ENCODE measurements around the gene TUBA3E.

The TUBA3E gene

GRCh38 chr2:130198343-130198742 is at the start of gene TUBA3E:
Gene TUBA3E (minus strand): TSS chr2:130198439. CDS start chr2:130198360, 79 bp downstream.
- Histone ChIP-seq H3K27ac (ENCODE audit: extremely low read depth, low read depth, low read length) (no peak within 1 kb of the TSS), H3K4me1 (ENCODE audit: control insufficient read depth, insufficient read depth, low read length) (no peaks in the 10 kb centered on the region), H3K36me3 (ENCODE audit: control insufficient read depth in 2 of 2, insufficient read depth in 1 of 2, low read length in 2 of 2) (no peaks in the 10 kb centered on the region), H3K9me3 (ENCODE audit: control insufficient read depth, insufficient read depth, low read depth, low read length) (no peaks in the 10 kb centered on the region), H3K4me3 (ENCODE audit: low read depth, low read length) (no peak within 1 kb of the TSS)
- no peak for TF ChIP-seq ZNF214 (tag by site-specific recombination; IDR thresholded peaks at IDR 0.05; ENCODE audit: borderline replicate concordance)
- ChIA-PET POLR2A (no interaction called here), CTCF (no interaction called here)

- no peaks in the 10 kb centered on the region for H3K9me3 ChIP-seq (ENCODE audit: control insufficient read depth, insufficient read depth, low read depth, low read length)
- no peaks in the 10 kb centered on the region for H3K4me1 ChIP-seq (ENCODE audit: control insufficient read depth, insufficient read depth, low read length)
- no peak overlapping the region for H3K27ac ChIP-seq (ENCODE audit: extremely low read depth, low read depth, low read length)
- ChIA-PET POLR2A (no interaction called here), CTCF (no interaction called here)
- no peak overlapping the region for H3K4me3 ChIP-seq (ENCODE audit: low read depth, low read length)
- H3K36me3 ChIP-seq (ENCODE audit: control insufficient read depth in 2 of 2, insufficient read depth in 1 of 2, low read length in 2 of 2): no peaks in the 10 kb centered on the region
- no peak for TF ChIP-seq ZNF501 (tag by site-specific recombination; IDR thresholded peaks at IDR 0.05)
- TF ChIP-seq ZFP3 (tag by site-specific recombination; IDR thresholded peaks at IDR 0.05; ENCODE audit: low read depth): no peak
- no peak for TF ChIP-seq ZNF624 (tag by site-specific recombination; IDR thresholded peaks at IDR 0.05)
- no peak for TF ChIP-seq ZNF560 (tag by site-specific recombination; IDR thresholded peaks at IDR 0.05; ENCODE audit: borderline replicate concordance)
- TF ChIP-seq ZNF654 (tag by site-specific recombination; IDR thresholded peaks at IDR 0.05; ENCODE audit: low read depth): no peak
- no peak for TF ChIP-seq ZNF184 (tag by site-specific recombination; IDR thresholded peaks at IDR 0.05)
- TF ChIP-seq ZSCAN23 (tag by site-specific recombination; IDR thresholded peaks at IDR 0.05): no peak
- no peak for TF ChIP-seq ZNF335 (tag by site-specific recombination; conservative IDR thresholded peaks at IDR 0.05)
- TF ChIP-seq ZNF791 (tag by site-specific recombination; IDR thresholded peaks at IDR 0.05): no peak
- no peak for TF ChIP-seq ZNF140 (tag by site-specific recombination; IDR thresholded peaks at IDR 0.05)
- TF ChIP-seq ZNF114 (tag by site-specific recombination; IDR thresholded peaks at IDR 0.05): no peak
- no peak for TF ChIP-seq ZNF776 (tag by site-specific recombination; IDR thresholded peaks at IDR 0.05; ENCODE audit: borderline replicate concordance)
- no peak for TF ChIP-seq EGR2 (tag by site-specific recombination; IDR thresholded peaks at IDR 0.05; ENCODE audit: low read depth)
- TF ChIP-seq ZNF701 (tag by site-specific recombination; IDR thresholded peaks at IDR 0.05): no peak
- TF ChIP-seq ZNF157 (tag by site-specific recombination; IDR thresholded peaks at IDR 0.05): no peak
- TF ChIP-seq ZNF362 (tag by site-specific recombination; IDR thresholded peaks at IDR 0.05): no peak
- TF ChIP-seq ZSCAN4 (tag by site-specific recombination; IDR thresholded peaks at IDR 0.05): no peak
- no peak for TF ChIP-seq ZNF341 (tag by site-specific recombination; IDR thresholded peaks at IDR 0.05; ENCODE audit: low read depth)
- no peak for TF ChIP-seq ZBTB21 (tag by site-specific recombination; IDR thresholded peaks at IDR 0.05)
- TF ChIP-seq ZNF660 (tag by site-specific recombination; IDR thresholded peaks at IDR 0.05): no peak
Observed at GRCh38 chr2:130246430-130246829, 48.2 kb upstream of the TUBA3E start.

GRCh38 chr2:130245976-130246375 is 47.7 kb upstream of the TUBA3E start:
- ChIA-PET CTCF (no interaction called here), POLR2A (no interaction called here)
- H3K9me3 ChIP-seq (ENCODE audit: control insufficient read depth, insufficient read depth, low read depth, low read length): no peaks in the 10 kb centered on the region
- H3K36me3 ChIP-seq (ENCODE audit: control insufficient read depth in 2 of 2, insufficient read depth in 1 of 2, low read length in 2 of 2): no peaks in the 10 kb centered on the region
- H3K27ac ChIP-seq (ENCODE audit: extremely low read depth, low read depth, low read length): no peak overlapping the region
- no peak overlapping the region for H3K4me3 ChIP-seq (ENCODE audit: low read depth, low read length)
- H3K4me1 ChIP-seq (ENCODE audit: control insufficient read depth, insufficient read depth, low read length): no peaks in the 10 kb centered on the region
- TF ChIP-seq TCF7L2 (IDR thresholded peaks at IDR 0.05; ENCODE audit: borderline replicate concordance, low read depth, low read length) (no peak), SP2 (tag by site-specific recombination; IDR thresholded peaks at IDR 0.05) (no peak), ZNF121 (tag by site-specific recombination; IDR thresholded peaks at IDR 0.05) (no peak), INSM2 (tag by site-specific recombination; IDR thresholded peaks at IDR 0.05) (no peak), ZNF211 (tag by site-specific recombination; IDR thresholded peaks at IDR 0.05; ENCODE audit: low read depth) (no peak), ZNF843 (tag by site-specific recombination; IDR thresholded peaks at IDR 0.05) (no peak), EGR2 (tag by site-specific recombination; IDR thresholded peaks at IDR 0.05; ENCODE audit: low read depth) (no peak)
